Upper lobe of right lung (tissue), 1 donor: ENCODE measurements around the gene CRAMP1. TPM values are rescaled to one million over a fixed set of nuclear protein-coding genes. Genes with fewer than 3 reads are reported as not detected.
"Not testable (repeated sequence)": the region's sequence is repeated elsewhere in the genome, so short reads cannot be mapped to it uniquely, and the experiment has no call there.

ENCODE experiments used
- ATAC-seq: fragments of 200-7000 bp; cut with Tn5 transposase; one replicate; pipeline ENCODE4 v1.9.1; 2020; ENCODE audit warnings: mild to moderate bottlenecking, moderate library complexity
- DNase-seq: peaks from one replicate; pipeline ENCODE4 v3.0.0-alpha.2; 2020
- H3K27ac ChIP-seq: fragments of 200-600 bp; one replicate; pipeline ENCODE4 v1.8.0; 2022
- H3K27me3 ChIP-seq: fragments of 200-600 bp; one replicate; pipeline ENCODE4 v1.8.0; 2022; ENCODE audit warnings: mild to moderate bottlenecking
- H3K36me3 ChIP-seq: fragments of 200-600 bp; one replicate; pipeline ENCODE4 v1.8.0; 2022
- H3K4me1 ChIP-seq: fragments of 200-600 bp; one replicate; pipeline ENCODE4 v1.8.0; 2022
- H3K4me3 ChIP-seq: fragments of 200-600 bp; one replicate; pipeline ENCODE4 v1.8.0; 2022; ENCODE audit warnings: mild to moderate bottlenecking
- H3K9me3 ChIP-seq: fragments of 200-600 bp; one replicate; pipeline ENCODE4 v1.8.0; 2022
- intact Hi-C: fragments of 100-400 bp; cut with DNase I; formaldehyde crosslinking; loops from one replicate; pipeline ENCODE4 v1.11.0; 2022
- total RNA-seq: library from RNA; stranded (reverse); fragmentation: NEBNext Ultra II Directional; extraction: Animal tissue kit (Norgen Biotek cat#: 25700); gene quantifications from one replicate; pipeline ENCODE4 v1.2.1, GENCODE V29; 2021
- TF ChIP-seq, protein P1 (sequence below): fragments of 200-600 bp; IDR thresholded peaks from one replicate; pipeline ENCODE4 v1.8.0; 2022; ENCODE audit warnings: antibody characterized with exemption
- donor health status: DM: no; HTN: yes; CAD: no; lungs with severe emphysema.

The CRAMP1 gene
- total RNA-seq, 1 donor from 2014 or later: 21.4 TPM

DNA sequence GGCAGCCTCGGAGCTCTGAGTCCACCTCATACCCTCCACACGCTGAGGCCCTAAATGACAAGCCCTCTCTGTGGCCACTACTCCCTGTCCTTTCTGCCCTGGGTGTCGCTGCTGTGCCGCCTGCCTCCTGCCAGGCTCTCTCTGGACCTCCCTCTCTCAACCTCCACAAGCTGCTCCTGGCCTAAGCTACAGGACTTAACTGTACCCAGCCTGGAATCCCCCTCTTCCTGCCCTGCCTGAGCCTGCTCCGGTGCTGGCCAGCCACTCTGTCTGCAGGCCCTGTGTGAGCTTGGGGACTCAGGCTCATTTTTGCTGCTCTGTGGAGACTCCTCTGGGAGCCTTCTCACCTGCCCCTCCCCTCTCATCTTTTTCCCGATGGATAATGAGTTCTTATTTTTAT is 21.8 kb upstream of the CRAMP1 start:
- no peak overlapping the region for H3K27ac ChIP-seq
- no peaks in the 10 kb centered on the region for H3K27me3 ChIP-seq
- TF ChIP-seq, protein P1, sequence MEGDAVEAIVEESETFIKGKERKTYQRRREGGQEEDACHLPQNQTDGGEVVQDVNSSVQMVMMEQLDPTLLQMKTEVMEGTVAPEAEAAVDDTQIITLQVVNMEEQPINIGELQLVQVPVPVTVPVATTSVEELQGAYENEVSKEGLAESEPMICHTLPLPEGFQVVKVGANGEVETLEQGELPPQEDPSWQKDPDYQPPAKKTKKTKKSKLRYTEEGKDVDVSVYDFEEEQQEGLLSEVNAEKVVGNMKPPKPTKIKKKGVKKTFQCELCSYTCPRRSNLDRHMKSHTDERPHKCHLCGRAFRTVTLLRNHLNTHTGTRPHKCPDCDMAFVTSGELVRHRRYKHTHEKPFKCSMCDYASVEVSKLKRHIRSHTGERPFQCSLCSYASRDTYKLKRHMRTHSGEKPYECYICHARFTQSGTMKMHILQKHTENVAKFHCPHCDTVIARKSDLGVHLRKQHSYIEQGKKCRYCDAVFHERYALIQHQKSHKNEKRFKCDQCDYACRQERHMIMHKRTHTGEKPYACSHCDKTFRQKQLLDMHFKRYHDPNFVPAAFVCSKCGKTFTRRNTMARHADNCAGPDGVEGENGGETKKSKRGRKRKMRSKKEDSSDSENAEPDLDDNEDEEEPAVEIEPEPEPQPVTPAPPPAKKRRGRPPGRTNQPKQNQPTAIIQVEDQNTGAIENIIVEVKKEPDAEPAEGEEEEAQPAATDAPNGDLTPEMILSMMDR: no peak
- no peaks in the 10 kb centered on the region for H3K36me3 ChIP-seq
- H3K4me3 ChIP-seq: no peak overlapping the region
- ATAC-seq: no peak
- no peak for DNase-seq
- H3K9me3 ChIP-seq: no peaks in the 10 kb centered on the region
- intact Hi-C loops: no loop called here
- no peaks in the 10 kb centered on the region for H3K4me1 ChIP-seq

DNA sequence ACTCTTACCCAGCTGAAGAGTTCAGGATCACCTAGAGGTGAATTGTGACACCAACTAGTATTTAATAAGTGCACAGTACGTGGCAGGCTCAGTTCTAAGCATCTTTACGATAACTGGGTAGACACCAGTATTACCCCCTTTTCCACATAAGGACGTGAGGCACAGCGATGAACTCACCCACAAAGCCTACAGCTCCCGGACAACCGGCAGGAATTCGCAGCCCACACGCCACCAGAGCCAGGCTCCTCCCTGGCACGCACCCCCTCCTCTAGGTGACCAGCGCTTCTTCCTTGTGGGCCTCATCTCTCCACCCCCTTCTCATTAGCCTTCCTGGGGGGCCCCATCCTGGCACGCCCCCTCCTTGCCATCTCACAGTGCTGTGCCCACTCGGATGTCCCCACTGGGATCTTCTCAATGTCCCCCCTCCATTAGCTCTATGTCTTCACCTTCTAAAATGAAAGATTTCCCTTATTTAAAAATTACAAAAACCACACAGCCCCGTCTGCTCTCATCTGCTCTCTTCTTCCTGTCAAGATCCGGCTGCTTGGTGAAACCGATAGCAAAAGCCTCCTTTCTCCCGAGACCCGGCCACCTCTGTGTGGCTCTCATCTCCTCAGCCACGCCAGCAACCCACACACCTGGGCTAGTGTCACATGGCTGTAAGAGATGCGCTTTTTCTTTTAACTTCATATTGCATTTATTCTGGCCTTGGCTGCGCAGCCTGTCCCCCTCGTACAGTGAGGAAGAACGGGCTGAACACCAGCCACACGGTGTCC is 21.0 kb upstream of the CRAMP1 start:
- DNase-seq: no peak
- intact Hi-C loops: no loop called here
- no peak for ATAC-seq
- no peaks in the 10 kb centered on the region for H3K36me3 ChIP-seq
- no peak overlapping the region for H3K4me3 ChIP-seq
- no peaks in the 10 kb centered on the region for H3K9me3 ChIP-seq
- H3K4me1 ChIP-seq: no peaks in the 10 kb centered on the region
- H3K27ac ChIP-seq: no peak overlapping the region
- no peaks in the 10 kb centered on the region for H3K27me3 ChIP-seq
- TF ChIP-seq, protein P1: no peak

DNA sequence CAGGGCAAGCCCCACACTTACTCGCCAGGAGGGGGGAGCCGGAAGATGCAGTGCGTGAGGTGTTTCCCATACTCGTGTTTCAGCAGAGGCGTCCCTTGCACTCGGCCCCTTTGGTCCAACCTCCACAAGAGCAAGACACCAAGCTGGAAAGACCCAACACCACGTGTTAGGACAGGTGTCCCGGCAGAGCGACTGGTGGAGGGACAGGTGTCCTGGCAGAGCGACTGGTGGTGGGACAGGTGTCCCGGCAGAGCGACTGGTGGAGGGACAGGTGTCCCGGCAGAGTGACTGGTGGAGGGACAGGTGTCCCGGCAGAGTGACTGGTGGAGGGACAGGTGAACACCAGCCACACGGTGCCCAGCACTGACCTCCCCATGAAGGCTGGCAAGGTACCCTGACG is 19.7 kb upstream of the CRAMP1 start:
- H3K27ac ChIP-seq: no peak overlapping the region
- no peaks in the 10 kb centered on the region for H3K9me3 ChIP-seq
- no peak overlapping the region for H3K4me3 ChIP-seq
- ATAC-seq: no peak
- H3K4me1 ChIP-seq: no peaks in the 10 kb centered on the region
- no peaks in the 10 kb centered on the region for H3K27me3 ChIP-seq
- DNase-seq: no peak
- TF ChIP-seq, protein P1: no peak
- intact Hi-C loops: no loop called here
- no peaks in the 10 kb centered on the region for H3K36me3 ChIP-seq

DNA sequence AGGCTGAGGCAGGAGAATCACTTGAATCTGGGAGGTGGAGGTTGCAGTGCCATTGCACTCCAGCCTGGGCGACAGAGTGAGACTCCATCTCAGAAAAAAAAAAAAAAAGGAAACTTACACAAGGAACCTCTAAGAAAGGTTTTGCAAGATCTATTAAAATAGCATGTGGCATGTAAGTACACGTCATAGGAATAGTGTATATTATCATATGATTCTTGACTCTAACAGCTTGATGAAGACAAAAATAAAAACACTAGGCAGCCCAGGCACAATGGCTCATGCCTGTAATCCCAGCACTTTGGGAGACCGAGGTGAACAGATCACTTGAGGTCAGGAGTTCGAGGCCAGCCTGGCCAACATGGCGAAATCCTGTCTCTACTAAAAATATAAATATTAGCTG is 16.6 kb upstream of the CRAMP1 start:
- not testable (repeated sequence) for H3K36me3 ChIP-seq, ATAC-seq, DNase-seq

DNA sequence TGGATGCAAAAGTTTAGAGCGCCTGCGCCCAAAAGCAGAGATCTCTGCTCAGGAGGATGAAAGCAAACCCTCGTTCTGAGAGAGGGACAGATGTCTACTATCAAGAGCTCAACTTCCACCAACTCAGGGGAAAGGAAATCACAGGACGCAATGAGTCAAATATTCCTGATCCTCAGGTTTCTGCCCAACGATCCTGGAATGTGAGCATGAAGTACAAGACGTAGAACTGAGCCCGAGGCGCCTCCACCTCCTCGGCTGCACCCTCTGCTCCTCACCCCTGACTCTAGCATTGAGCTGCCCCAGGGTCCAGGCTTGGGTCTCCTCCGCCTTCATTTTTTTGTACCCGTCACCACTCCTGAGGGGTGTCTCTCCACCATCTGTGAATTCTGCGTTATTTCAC is 15.6 kb upstream of the CRAMP1 start:
- Histone ChIP-seq H3K27ac (no peak overlapping the region), H3K4me3 (no peak overlapping the region), H3K4me1 (peaks cover 4% of the 10 kb centered on the region), H3K27me3 (no peaks in the 10 kb centered on the region), H3K9me3 (no peaks in the 10 kb centered on the region), H3K36me3 (no peaks in the 10 kb centered on the region)
- intact Hi-C loops: no loop called here
- ATAC-seq (no peak), DNase-seq (no peak)
- TF ChIP-seq, protein P1: no peak

More for the DNA sequence above, 16.6 kb upstream of the CRAMP1 start:
- H3K9me3 ChIP-seq, H3K27me3 ChIP-seq, intact Hi-C loops, H3K27ac ChIP-seq, H3K4me1 ChIP-seq, H3K4me3 ChIP-seq: not testable (repeated sequence)

DNA sequence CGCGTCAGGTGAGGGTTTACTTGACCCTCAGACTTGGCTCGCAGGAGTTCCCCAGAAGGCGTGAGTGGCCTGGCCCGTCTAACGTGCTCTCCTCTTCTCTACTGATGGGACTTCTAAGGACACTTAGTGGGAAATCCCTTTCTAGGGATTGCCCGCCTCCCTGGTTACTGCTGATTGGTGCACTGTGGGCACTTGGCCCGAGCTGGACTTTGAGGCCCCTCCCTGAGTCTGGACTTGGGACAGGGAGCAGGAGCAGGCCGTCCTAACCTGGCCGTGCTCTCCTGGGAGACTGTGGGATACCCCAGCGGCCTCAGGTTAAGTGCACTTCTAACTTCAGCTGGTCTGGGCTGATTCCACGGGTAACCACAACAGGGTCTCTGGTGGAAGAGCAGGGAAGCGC is 15.0 kb upstream of the CRAMP1 start:
- DNase-seq (no peak), ATAC-seq (peak; percentile 76)
- no peaks in the 10 kb centered on the region for H3K36me3 ChIP-seq

More for the DNA sequence above, 15.0 kb upstream of the CRAMP1 start:
- intact Hi-C loops: no loop called here
- no peaks in the 10 kb centered on the region for H3K27me3 ChIP-seq
- H3K4me1 ChIP-seq: peaks cover 4% of the 10 kb centered on the region
- no peak overlapping the region for H3K27ac ChIP-seq
- no peaks in the 10 kb centered on the region for H3K9me3 ChIP-seq
- TF ChIP-seq, protein P1: no peak
- H3K4me3 ChIP-seq: no peak overlapping the region
